A673 (cell line): ENCODE data around the gene PSMD13. TPM values are rescaled to one million over a fixed set of nuclear protein-coding genes. Genes with fewer than 3 reads are reported as not detected.

Experiments
- BruUV-seq: library from RNA; stranded (reverse); fragments of 400-500 nt; replicated peaks from 2 replicates; lab custom pipeline; 2021; lab: Mats Ljungman, UMichigan
- CTCF ChIA-PET: fragments of 300-600 bp; sonication (Branson Sonifier 250); formaldehyde crosslinking; loops from one replicate; lab custom pipeline; 2022; ENCODE audit warnings: antibody characterized with exemption; lab: Charles Lee
- POLR2A ChIA-PET: fragments of 300-600 bp; sonication (Branson Sonifier 250); formaldehyde crosslinking; loops from one replicate; lab custom pipeline; 2022; ENCODE audit warnings: antibody characterized with exemption; ENCODE audit not compliant: low non-redundant PET; lab: Charles Lee
- DNase-seq: peaks from one replicate; pipeline ENCODE4 v3.0.0-alpha.2; 2015; ENCODE audit warnings: low spot score
- H3K27ac ChIP-seq: fragments of 200-600 bp; sonication (generic); 2 replicates; pipeline ENCODE4 v1.5.1; 2016; ENCODE audit warnings: mixed run types, low read depth, mild to moderate bottlenecking, mixed read lengths, antibody characterized with exemption, low read length; ENCODE audit not compliant: poor library complexity, severe bottlenecking
- H3K27me3 ChIP-seq: fragments of 200-600 bp; sonication (generic); replicated peaks from 2 replicates; pipeline ENCODE4 v1.6.1; 2017; ENCODE audit warnings: mixed run types, low read depth, mild to moderate bottlenecking, mixed read lengths, antibody characterized with exemption, low read length; ENCODE audit not compliant: insufficient read depth, poor library complexity
- H3K36me3 ChIP-seq: fragments of 200-600 bp; sonication (generic); 2 replicates; pipeline ENCODE4 v1.6.1; 2016; ENCODE audit warnings: mixed run types, mild to moderate bottlenecking, mixed read lengths, antibody characterized with exemption, low read length; ENCODE audit not compliant: insufficient read depth, poor library complexity, severe bottlenecking
- H3K4me1 ChIP-seq: fragments of 200-600 bp; sonication (generic); 2 replicates; pipeline ENCODE4 v1.6.1; 2017; ENCODE audit warnings: mixed run types, mild to moderate bottlenecking, mixed read lengths, antibody characterized with exemption, low read length; ENCODE audit not compliant: insufficient read depth, poor library complexity, severe bottlenecking
- H3K4me3 ChIP-seq: fragments of 200-600 bp; sonication (generic); 2 replicates; pipeline ENCODE4 v1.5.1; 2016; ENCODE audit warnings: low read depth, mixed run types, mild to moderate bottlenecking, mixed read lengths, low read length; ENCODE audit not compliant: poor library complexity, severe bottlenecking
- H3K9me3 ChIP-seq: fragments of 200-600 bp; sonication (generic); 2 replicates; pipeline ENCODE4 v1.6.1; 2016; ENCODE audit warnings: mixed run types, low read depth, mild to moderate bottlenecking, mixed read lengths, antibody characterized with exemption, low read length; ENCODE audit not compliant: poor library complexity, severe bottlenecking
- CTCF ChIP-seq: fragments of 300-800, 200-600 bp; sonication (generic); conservative IDR thresholded peaks from 2 replicates; pipeline ENCODE4 v1.5.1; 2017; ENCODE audit warnings: low read depth, mild to moderate bottlenecking, antibody characterized with exemption, low read length, moderate library complexity, mixed read lengths
- EZH2 ChIP-seq: fragments of 200-600 bp; sonication (generic); IDR thresholded peaks from 2 replicates; pipeline ENCODE4 v1.6.1; 2017; ENCODE audit warnings: borderline replicate concordance, low read depth, mild to moderate bottlenecking, mixed read lengths, antibody characterized with exemption, low read length; ENCODE audit not compliant: poor library complexity, severe bottlenecking
- intact Hi-C: fragments of 100-400 bp; cut with micrococcal nuclease; formaldehyde crosslinking; loops from one replicate; pipeline ENCODE4 v1.10.0; 2022; ENCODE audit not compliant: unreplicated experiment
- total RNA-seq: library from RNA; stranded (reverse); gene quantifications from 2 replicates; pipeline ENCODE4 v1.2.3, GENCODE V29; 2021

The PSMD13 gene
- total RNA-seq, 1 experiment from 2014 or later = 199 TPM

GRCh38 chr11:199782-200181 lies 37.0 kb upstream of the PSMD13 start:
- no peaks in the 10 kb centered on the region for H3K4me1 ChIP-seq
- H3K36me3 ChIP-seq = peaks cover 4% of the 10 kb centered on the region
- H3K27ac ChIP-seq = no peak overlapping the region
- BruUV-seq = no TSS peak
- CTCF ChIA-PET = interaction anchor here (0.6 kb wide), 1 partner anchor 164 kb away, joined by 3 read pairs; no protein-coding TSS in a partner anchor
- no peak for TF ChIP-seq EZH2
- TF ChIP-seq CTCF = no peak
- H3K27me3 ChIP-seq = no peaks in the 10 kb centered on the region
- POLR2A ChIA-PET = no interaction called here
- no peak for DNase-seq
- no peak overlapping the region for H3K4me3 ChIP-seq
- no peaks in the 10 kb centered on the region for H3K9me3 ChIP-seq
- intact Hi-C loops = loop anchor here (10.0 kb wide), 1 partner anchor 245 kb away; the partner anchor contains the start of gene ANO9

GRCh38 chr11:200224-201003 lies 36.4 kb upstream of the PSMD13 start:
- H3K4me1 ChIP-seq = no peaks in the 10 kb centered on the region
- no peak overlapping the region for H3K4me3 ChIP-seq
- H3K27me3 ChIP-seq = no peaks in the 10 kb centered on the region
- no peak overlapping the region for H3K27ac ChIP-seq
- POLR2A ChIA-PET = no interaction called here
- no peaks in the 10 kb centered on the region for H3K9me3 ChIP-seq
- BruUV-seq = no TSS peak
- H3K36me3 ChIP-seq = peaks cover 4% of the 10 kb centered on the region
- no peak for DNase-seq
- intact Hi-C loops = loop anchor here (10.0 kb wide), 1 partner anchor 244 kb away; the partner anchor contains the start of gene ANO9
- no peak for TF ChIP-seq CTCF
- CTCF ChIA-PET = interaction anchor here (0.6 kb wide), 1 partner anchor 163 kb away, joined by 3 read pairs; no protein-coding TSS in a partner anchor

GRCh38 chr11:201966-202365 lies 34.8 kb upstream of the PSMD13 start:
- no TSS peak for BruUV-seq
- H3K27me3 ChIP-seq = no peaks in the 10 kb centered on the region
- no peaks in the 10 kb centered on the region for H3K9me3 ChIP-seq
- no peak for DNase-seq
- ChIA-PET CTCF (no interaction called here), POLR2A (no interaction called here)
- no peak for TF ChIP-seq EZH2
- TF ChIP-seq CTCF = no peak
- H3K27ac ChIP-seq = no peak overlapping the region
- peaks cover 4% of the 10 kb centered on the region for H3K36me3 ChIP-seq
- intact Hi-C loops = loop anchor here (10.0 kb wide), 1 partner anchor 243 kb away; the partner anchor contains the start of gene ANO9
- H3K4me1 ChIP-seq = no peaks in the 10 kb centered on the region
- no peak overlapping the region for H3K4me3 ChIP-seq
